Left kidney (tissue), 1 donor: ENCODE results near the gene HDDC3. TPM values are rescaled to one million over a fixed set of nuclear protein-coding genes. Genes with fewer than 3 reads are reported as not detected.

Experiments
- polyA plus RNA-seq: library from polyadenylated mRNA; unstranded; fragments of 120-200 nt; gene quantifications from one replicate; pipeline ENCODE4 v1.2.1, GENCODE V29; 2013; ENCODE audit not compliant: insufficient read length

The HDDC3 gene
- polyA plus RNA-seq, 1 donor = 12.1 TPM

Other genes starting within 250 kb of the HDDC3 start
- gene BLM, start 215.2 kb downstream of the HDDC3 start, polyA plus RNA-seq = 17.7 TPM
- 36.5 TPM for gene FURIN, start 64.0 kb downstream of the HDDC3 start, polyA plus RNA-seq
- 13.1 TPM for gene FES, start 48.0 kb downstream of the HDDC3 start, polyA plus RNA-seq
- gene MAN2A2, start 29.2 kb downstream of the HDDC3 start, polyA plus RNA-seq = 52.7 TPM
- gene UNC45A, start 2.7 kb upstream of the HDDC3 start, polyA plus RNA-seq = 60.3 TPM
- gene RCCD1, start 22.3 kb upstream of the HDDC3 start, polyA plus RNA-seq = 17.0 TPM
- gene PRC1, start 62.0 kb upstream of the HDDC3 start, polyA plus RNA-seq = 105 TPM
- 20.9 TPM for gene VPS33B, start 90.0 kb upstream of the HDDC3 start, polyA plus RNA-seq
- 0.67 TPM for gene SV2B, start 167.7 kb upstream of the HDDC3 start, polyA plus RNA-seq